ENCODE measurements around the gene GFI1.
"Not testable (repeated sequence)": the region's sequence is repeated elsewhere in the genome, so short reads cannot be mapped to it uniquely, and the experiment has no call there.

GFI1 gene

DNA sequence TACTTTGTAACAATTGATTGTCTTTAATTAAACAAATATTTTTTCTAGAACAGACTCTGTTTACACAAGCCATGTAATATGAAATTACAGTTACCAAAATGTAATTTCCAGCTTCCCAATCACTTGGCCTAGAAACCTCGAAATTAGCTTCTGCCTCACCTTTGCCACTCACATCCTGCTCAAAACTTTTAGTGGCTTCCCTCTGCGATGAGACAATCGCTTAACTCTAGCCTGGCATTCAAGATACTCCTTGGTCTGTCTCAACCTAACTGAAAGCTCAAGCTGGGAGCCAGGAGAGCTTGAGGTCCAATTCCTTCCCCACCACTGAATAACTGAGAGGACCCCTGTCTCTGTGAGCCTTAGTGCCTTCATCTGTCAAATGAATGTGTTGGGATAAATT lies 42.8 kb downstream of the GFI1 start:
- Histone ChIP-seq H3K9me3 (ENCODE audit: insufficient read depth, low read length) (no peaks in the 10 kb centered on the region), H3K27me3 (ENCODE audit: insufficient read depth, insufficient read length) (no peaks in the 10 kb centered on the region), H3K4me1 (ENCODE audit: insufficient read depth, insufficient read length) (peaks cover 5% of the 10 kb centered on the region), H3K9ac (ENCODE audit: insufficient read length, low read depth) (no peak overlapping the region), H3K4me3 (ENCODE audit: insufficient read length, low read depth) (no peak overlapping the region), H3K36me3 (ENCODE audit: insufficient read depth, insufficient read length, low read length) (no peaks in the 10 kb centered on the region)
- no peak for TF ChIP-seq ZNF274 (IDR thresholded peaks at IDR 0.05; ENCODE audit: low read depth, low read length)
- no peak for TF ChIP-seq YY1 (IDR thresholded peaks at IDR 0.05; ENCODE audit: insufficient read depth, insufficient read length)
- no peak for TF ChIP-seq SUZ12 (IDR thresholded peaks at IDR 0.05; ENCODE audit: extremely low read depth, insufficient read depth, insufficient read length)
- DNase-seq (ENCODE audit: low read depth, low spot score), result no peak

DNA sequence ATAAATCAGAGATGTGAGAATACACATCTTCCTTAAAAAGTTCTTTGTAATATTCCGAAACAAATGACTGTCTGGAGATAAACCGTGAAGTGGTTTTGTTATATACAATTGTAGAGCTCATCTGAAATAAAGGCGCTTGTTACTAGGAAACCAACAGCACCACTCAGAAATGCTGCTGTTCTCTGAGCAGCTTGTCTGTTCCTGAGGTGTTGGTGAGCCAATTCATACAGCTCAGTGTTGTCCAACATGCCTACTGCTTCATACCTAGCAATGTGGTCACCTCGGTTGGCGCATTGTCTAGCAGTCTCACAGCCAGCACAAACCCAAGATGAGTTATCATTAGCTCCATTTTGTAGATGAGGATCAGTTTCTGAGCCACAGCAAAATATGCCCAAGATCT lies 44.4 kb downstream of the GFI1 start:
- H3K36me3 ChIP-seq (ENCODE audit: insufficient read depth, insufficient read length, low read length), result no peaks in the 10 kb centered on the region
- TF ChIP-seq SUZ12 (IDR thresholded peaks at IDR 0.05; ENCODE audit: extremely low read depth, insufficient read depth, insufficient read length), result no peak
- no peak for TF ChIP-seq ZNF274 (IDR thresholded peaks at IDR 0.05; ENCODE audit: low read depth, low read length)
- TF ChIP-seq YY1 (IDR thresholded peaks at IDR 0.05; ENCODE audit: insufficient read depth, insufficient read length), result no peak
- no peak for DNase-seq (ENCODE audit: low read depth, low spot score)
- H3K9me3 ChIP-seq (ENCODE audit: insufficient read depth, low read length), result no peaks in the 10 kb centered on the region
- H3K4me3 ChIP-seq (ENCODE audit: insufficient read length, low read depth), result no peak overlapping the region
- no peak overlapping the region for H3K9ac ChIP-seq (ENCODE audit: insufficient read length, low read depth)
- H3K27me3 ChIP-seq (ENCODE audit: insufficient read depth, insufficient read length), result no peaks in the 10 kb centered on the region
- peaks cover 5% of the 10 kb centered on the region for H3K4me1 ChIP-seq (ENCODE audit: insufficient read depth, insufficient read length)

DNA sequence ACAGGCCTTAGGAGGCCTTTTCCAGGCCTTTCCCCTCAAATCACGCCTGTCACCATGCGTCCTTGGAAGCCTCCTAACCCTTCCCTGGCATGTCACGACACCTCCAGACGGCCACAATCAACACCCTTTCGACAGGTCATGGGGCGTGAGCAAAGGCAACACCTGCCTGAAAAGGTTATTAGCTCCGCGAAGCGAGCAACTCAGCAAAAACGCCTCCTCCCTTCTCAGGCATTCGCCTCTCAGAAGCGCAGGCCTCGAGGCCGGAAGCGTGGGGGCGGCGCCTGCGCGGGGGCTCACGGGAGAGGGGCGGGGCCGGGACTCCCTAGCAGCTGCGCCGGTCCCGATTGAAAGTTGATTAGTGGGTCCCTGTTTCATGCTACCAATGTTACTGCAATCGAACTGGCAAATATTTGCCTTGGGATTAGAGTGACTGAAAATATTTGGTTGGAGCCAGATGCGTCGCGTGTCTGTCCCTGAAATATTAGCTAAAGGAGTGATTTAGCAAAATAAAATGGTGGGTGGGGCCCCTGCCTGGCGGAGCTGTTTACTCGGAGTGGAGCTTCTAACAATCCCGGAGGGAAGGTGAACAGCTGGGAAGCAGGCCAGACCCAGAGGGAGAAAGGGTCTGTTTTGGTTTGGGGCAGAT lies 44.9 kb downstream of the GFI1 start:
- H3K4me3 ChIP-seq (ENCODE audit: insufficient read length, low read depth), result no peak overlapping the region
- no peaks in the 10 kb centered on the region for H3K27me3 ChIP-seq (ENCODE audit: insufficient read depth, insufficient read length)
- H3K4me1 ChIP-seq (ENCODE audit: insufficient read depth, insufficient read length), result peaks cover 5% of the 10 kb centered on the region
- H3K36me3 ChIP-seq (ENCODE audit: insufficient read depth, insufficient read length, low read length), result no peaks in the 10 kb centered on the region
- no peak for DNase-seq (ENCODE audit: low read depth, low spot score)
- H3K9me3 ChIP-seq (ENCODE audit: insufficient read depth, low read length), result peaks cover 5% of the 10 kb centered on the region; the same call in 1 of the 2 replicates
- TF ChIP-seq YY1 (IDR thresholded peaks at IDR 0.05; ENCODE audit: insufficient read depth, insufficient read length) (no peak), ZNF274 (IDR thresholded peaks at IDR 0.05; ENCODE audit: low read depth, low read length) (no peak), SUZ12 (IDR thresholded peaks at IDR 0.05; ENCODE audit: extremely low read depth, insufficient read depth, insufficient read length) (no peak)
- H3K9ac ChIP-seq (ENCODE audit: insufficient read length, low read depth), result no peak overlapping the region

DNA sequence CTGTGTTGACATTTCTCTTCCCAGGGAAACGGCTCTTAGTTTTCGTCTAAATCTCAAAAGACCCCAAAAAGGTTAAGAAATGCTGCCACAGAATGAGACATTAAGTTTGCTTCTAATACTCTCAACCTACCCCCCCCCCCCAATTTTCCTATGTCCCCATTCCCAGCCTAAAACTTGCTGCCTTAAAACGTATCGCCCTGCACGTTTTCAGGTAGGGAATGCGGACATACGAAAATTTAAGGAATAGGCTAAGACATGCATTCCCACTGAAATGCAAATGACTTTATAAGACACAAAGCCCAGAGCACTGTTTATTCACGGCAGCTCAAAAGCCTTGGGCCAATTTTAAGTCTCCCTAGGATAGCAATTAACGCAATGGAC lies 45.4 kb downstream of the GFI1 start:
- Histone ChIP-seq H3K27me3 (ENCODE audit: insufficient read depth, insufficient read length) (no peaks in the 10 kb centered on the region), H3K9me3 (ENCODE audit: insufficient read depth, low read length) (peaks cover 10% of the 10 kb centered on the region; the same call in 1 of the 2 replicates), H3K36me3 (ENCODE audit: insufficient read depth, insufficient read length, low read length) (no peaks in the 10 kb centered on the region), H3K9ac (ENCODE audit: insufficient read length, low read depth) (no peak overlapping the region), H3K4me1 (ENCODE audit: insufficient read depth, insufficient read length) (peaks cover under 1% of the 10 kb centered on the region), H3K4me3 (ENCODE audit: insufficient read length, low read depth) (no peak overlapping the region)
- DNase-seq (ENCODE audit: low read depth, low spot score), result no peak
- TF ChIP-seq SUZ12 (IDR thresholded peaks at IDR 0.05; ENCODE audit: extremely low read depth, insufficient read depth, insufficient read length), result no peak
- TF ChIP-seq YY1 (IDR thresholded peaks at IDR 0.05; ENCODE audit: insufficient read depth, insufficient read length), result no peak
- TF ChIP-seq ZNF274 (IDR thresholded peaks at IDR 0.05; ENCODE audit: low read depth, low read length), result no peak

DNA sequence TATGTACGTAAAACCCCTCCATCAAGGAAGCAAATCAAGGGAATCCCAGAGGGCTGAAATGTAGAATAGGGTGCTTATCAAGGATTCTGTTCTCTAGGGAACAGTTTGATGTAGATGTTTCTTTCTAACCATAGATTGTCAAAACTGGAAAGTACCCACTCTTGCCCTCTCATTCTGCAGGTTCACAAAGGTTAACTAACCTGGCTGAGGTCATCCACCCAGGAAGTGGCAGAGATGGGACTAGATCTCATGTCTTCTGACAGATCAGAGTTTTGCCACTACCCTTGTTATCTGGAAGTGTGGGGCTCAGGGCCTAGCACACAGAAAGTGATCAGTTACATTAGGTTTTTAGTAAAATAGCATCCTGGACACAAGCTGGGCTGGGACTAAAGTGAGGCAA lies 47.4 kb downstream of the GFI1 start:
- Histone ChIP-seq H3K4me3 (ENCODE audit: insufficient read length, low read depth) (no peak overlapping the region), H3K9me3 (ENCODE audit: insufficient read depth, low read length) (peaks cover 15% of the 10 kb centered on the region; the same call in 1 of the 2 replicates), H3K9ac (ENCODE audit: insufficient read length, low read depth) (no peak overlapping the region), H3K4me1 (ENCODE audit: insufficient read depth, insufficient read length) (no peaks in the 10 kb centered on the region), H3K27me3 (ENCODE audit: insufficient read depth, insufficient read length) (no peaks in the 10 kb centered on the region), H3K36me3 (ENCODE audit: insufficient read depth, insufficient read length, low read length) (no peaks in the 10 kb centered on the region)
- no peak for TF ChIP-seq SUZ12 (IDR thresholded peaks at IDR 0.05; ENCODE audit: extremely low read depth, insufficient read depth, insufficient read length)
- no peak for TF ChIP-seq ZNF274 (IDR thresholded peaks at IDR 0.05; ENCODE audit: low read depth, low read length)
- TF ChIP-seq YY1 (IDR thresholded peaks at IDR 0.05; ENCODE audit: insufficient read depth, insufficient read length), result no peak
- DNase-seq (ENCODE audit: low read depth, low spot score), result no peak

DNA sequence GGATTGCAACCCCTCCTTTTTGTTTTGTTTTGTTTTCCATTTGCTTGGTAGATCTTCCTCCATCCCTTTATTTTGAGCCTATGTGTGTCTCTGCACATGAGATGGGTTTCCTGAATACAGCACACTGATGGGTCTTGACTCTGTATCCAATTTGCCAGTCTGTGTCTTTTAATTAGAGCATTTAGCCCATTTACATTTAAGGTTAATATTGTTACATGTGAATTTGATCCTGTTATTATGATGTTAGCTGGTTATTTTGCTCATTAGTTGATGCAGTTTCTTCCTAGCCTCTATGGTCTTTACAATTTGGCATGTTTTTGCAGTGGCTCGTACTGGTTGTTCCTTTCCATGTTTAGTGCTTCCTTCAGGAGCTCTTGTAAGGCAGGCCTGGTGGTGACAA lies 52.2 kb downstream of the GFI1 start:
- not testable (repeated sequence) for DNase-seq (ENCODE audit: low read depth, low spot score); H3K27me3 ChIP-seq (ENCODE audit: insufficient read depth, insufficient read length); H3K9ac ChIP-seq (ENCODE audit: insufficient read length, low read depth); H3K4me1 ChIP-seq (ENCODE audit: insufficient read depth, insufficient read length); H3K36me3 ChIP-seq (ENCODE audit: insufficient read depth, insufficient read length, low read length); H3K4me3 ChIP-seq (ENCODE audit: insufficient read length, low read depth)
- H3K9me3 ChIP-seq (ENCODE audit: insufficient read depth, low read length), result peaks cover 15% of the 10 kb centered on the region; the same call in 1 of the 2 replicates

DNA sequence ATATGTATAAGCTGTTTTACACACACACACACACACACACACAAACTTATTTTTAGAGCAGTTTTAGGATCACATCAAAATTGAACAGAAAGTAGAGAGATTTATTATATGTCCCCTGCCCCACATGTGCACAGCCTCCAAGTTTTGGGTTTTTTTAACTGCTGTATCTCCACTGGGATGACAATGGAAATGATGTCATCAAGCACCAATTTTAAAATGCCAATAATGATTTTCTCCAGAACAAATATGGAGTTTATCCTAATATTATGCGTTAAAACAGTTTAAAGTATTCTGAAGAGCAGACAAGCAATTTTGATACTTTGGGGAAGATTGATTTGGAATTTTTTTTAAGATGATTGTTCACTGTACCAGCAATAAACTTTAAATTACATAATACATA lies 56.7 kb downstream of the GFI1 start:
- Histone ChIP-seq H3K36me3 (ENCODE audit: insufficient read depth, insufficient read length, low read length) (no peaks in the 10 kb centered on the region), H3K27me3 (ENCODE audit: insufficient read depth, insufficient read length) (no peaks in the 10 kb centered on the region), H3K9me3 (ENCODE audit: insufficient read depth, low read length) (no peaks in the 10 kb centered on the region), H3K4me3 (ENCODE audit: insufficient read length, low read depth) (no peak overlapping the region), H3K9ac (ENCODE audit: insufficient read length, low read depth) (no peak overlapping the region), H3K4me1 (ENCODE audit: insufficient read depth, insufficient read length) (no peaks in the 10 kb centered on the region)
- TF ChIP-seq ZNF274 (IDR thresholded peaks at IDR 0.05; ENCODE audit: low read depth, low read length) (no peak), SUZ12 (IDR thresholded peaks at IDR 0.05; ENCODE audit: extremely low read depth, insufficient read depth, insufficient read length) (no peak), YY1 (IDR thresholded peaks at IDR 0.05; ENCODE audit: insufficient read depth, insufficient read length) (no peak)
- DNase-seq (ENCODE audit: low read depth, low spot score), result no peak
